DND-41 (cell line): Measurements from ENCODE around the gene MCF2L2.

Source experiments
- CTCF ChIP-seq: IDR thresholded peaks from 2 replicates; pipeline ENCODE4 v1.5.1; 2012; ENCODE audit warnings: borderline replicate concordance, low read length, moderate library complexity, mild to moderate bottlenecking; ENCODE audit not compliant: poor library complexity, severe bottlenecking; ENCODE audit errors: extremely low read depth
- EZH2 ChIP-seq: IDR thresholded peaks from 3 replicates; pipeline ENCODE4 v1.6.1; 2012; ENCODE audit warnings: borderline replicate concordance, low read depth, mild to moderate bottlenecking, moderate library complexity, low read length, inconsistent platforms; ENCODE audit not compliant: severe bottlenecking

- TF ChIP-seq CTCF (no peak), EZH2 (no peak)
Measured at GRCh38 chr3:183330881-183331280, 97.5 kb downstream of the MCF2L2 start.
